Measurements from ENCODE around the gene EIF4E.
A peak's percentile ranks its signal among the peaks of the same experiment; 100 is the strongest.
"Not testable (repeated sequence)": the region's sequence is repeated elsewhere in the genome, so short reads cannot be mapped to it uniquely, and the experiment has no call there.

The EIF4E gene

GRCh38 chr4:98872120-98872906, 56.6 kb downstream of the EIF4E start:
- DNase-seq: not testable (repeated sequence)

- DNase-seq: no peak
Observed at GRCh38 chr4:98867648-98868047, 61.3 kb downstream of the EIF4E start.

DNA sequence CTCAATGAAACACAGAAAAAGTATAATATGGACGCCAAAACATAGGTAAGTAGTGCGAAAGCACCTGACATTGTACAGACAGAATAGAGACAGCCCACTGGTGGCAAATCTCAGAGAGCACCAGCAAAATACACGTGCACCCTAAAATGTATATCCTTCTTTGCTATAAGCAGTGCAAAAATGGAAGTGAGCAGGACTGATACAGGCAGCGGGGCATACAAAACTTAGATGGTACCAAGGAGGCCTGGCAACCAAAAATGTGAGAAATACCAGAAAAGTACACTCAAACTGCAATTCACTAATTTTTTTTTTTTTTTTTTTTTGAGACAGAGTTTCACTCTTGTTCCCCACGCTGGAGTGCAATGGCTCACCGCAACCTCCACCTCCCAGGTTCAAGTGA, 63.9 kb downstream of the EIF4E start:
- DNase-seq: no peak

DNA sequence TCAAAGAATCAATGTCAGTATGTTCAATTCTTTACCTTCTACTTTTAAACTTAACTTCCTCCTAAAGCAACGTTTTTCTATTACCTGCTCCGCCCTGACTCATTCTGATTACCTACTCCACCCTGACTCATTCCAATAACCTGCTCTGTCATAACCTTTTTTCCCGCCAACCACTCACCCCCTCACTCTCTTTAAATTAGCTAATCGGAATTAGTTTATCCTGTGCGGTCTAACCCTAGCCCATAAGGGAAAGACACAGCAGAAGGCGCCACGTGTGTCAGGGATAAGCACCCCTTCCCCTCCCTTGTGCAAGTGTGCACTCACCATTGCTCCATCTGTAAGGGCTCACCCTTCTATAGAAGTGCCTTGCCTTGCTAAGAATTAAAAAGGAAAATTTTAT, 64.4 kb downstream of the EIF4E start:
- DNase-seq: no peak

DNA sequence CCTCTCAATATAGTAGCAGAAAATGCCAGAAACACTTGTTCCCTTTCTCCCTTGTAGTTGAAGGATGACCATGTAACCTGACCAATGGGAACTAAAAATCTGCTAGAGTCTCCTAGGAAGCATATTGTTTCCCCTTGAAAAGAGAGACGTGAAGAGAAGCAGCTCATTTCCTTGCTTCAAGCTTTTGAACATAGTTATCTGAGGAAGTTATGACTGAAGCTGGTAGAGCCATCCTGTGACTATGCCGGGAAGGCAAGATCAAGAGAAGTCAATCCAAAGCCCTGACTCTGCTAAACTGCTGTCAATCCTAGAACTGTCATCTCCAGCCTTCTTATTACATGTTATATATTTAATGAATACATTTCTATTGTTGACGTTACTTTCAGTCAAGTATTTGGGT, 66.6 kb downstream of the EIF4E start:
- no peak for DNase-seq

GRCh38 chr4:98861100-98861884, 67.6 kb downstream of the EIF4E start:
- no peak for DNase-seq

DNA sequence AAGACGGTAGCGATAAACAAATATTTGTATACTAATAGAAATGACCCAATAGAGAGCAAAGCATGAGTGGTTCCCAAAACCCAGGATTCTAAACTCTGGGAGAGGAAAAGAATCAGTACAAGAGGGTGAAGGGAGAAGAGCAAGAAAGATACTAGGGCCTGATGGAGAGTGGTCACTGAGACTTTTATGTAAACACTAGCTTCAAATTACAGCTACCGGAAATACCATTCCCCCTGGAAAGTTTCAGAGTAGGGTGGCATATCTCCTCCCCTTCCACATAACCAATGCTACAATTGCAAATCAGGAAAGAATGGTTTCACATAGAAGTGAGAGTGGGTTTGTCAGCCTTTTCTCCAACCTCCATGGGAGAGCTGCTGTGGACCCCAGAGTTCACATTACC, 77.1 kb downstream of the EIF4E start:
- DNase-seq: peak; percentile 42

DNA sequence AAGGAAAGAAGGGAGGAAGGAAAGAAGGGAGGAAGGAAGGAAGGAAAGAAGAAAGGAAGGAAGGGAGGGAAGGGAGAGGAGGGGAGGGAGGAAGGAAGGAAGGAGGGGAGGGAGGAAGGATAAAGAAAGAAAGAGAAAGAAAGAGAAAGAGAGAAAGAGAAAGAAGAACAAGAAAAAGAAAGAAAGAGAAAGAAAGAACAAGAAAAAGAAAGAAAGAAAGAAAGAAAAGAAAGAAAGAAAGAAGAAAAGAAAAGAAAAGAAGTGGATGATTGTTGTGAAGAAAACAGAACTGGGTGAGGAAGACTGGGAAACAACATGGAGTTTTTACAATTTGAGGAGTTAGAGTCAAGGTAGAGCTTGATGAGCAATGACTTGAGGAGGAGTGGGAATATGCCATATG, 78.0 kb downstream of the EIF4E start:
- DNase-seq: no peak

GRCh38 chr4:98848448-98848847, 80.5 kb downstream of the EIF4E start:
- DNase-seq: no peak

GRCh38 chr4:98845960-98846359, 83.0 kb downstream of the EIF4E start:
- no peak for DNase-seq

GRCh38 chr4:98842917-98843316, 86.0 kb downstream of the EIF4E start:
- DNase-seq: not testable (repeated sequence)

DNA sequence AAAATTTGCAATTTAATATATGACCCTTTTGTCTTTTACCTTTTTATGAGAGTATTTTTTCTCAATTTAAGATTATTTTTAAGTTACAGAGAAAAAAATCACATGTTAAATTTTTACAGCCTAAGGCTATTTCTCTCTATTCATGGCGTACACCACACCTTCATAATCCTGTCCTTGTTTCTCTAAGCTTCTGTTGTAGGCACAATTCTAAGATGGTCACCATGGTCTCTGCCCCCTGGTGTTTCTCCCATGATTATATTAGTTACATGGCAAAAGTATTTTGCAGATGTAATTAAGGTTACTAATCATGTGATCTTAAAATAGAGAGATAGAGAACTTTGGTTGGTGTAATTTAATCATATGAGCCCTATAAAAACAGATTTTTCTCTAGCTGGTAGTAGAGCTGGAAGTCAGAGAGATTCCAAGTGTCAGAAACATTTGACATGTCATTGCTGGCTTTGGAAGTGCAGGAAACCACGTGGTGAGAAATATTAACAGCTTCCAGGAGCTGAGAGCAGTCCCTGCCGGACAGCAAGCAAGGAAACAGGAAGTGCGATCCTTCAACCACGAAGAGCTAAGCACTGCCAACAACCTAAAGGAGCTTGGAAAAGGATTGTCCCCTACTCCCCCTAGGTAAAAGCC, 89.8 kb downstream of the EIF4E start:
- DNase-seq: peak; percentile 44

DNA sequence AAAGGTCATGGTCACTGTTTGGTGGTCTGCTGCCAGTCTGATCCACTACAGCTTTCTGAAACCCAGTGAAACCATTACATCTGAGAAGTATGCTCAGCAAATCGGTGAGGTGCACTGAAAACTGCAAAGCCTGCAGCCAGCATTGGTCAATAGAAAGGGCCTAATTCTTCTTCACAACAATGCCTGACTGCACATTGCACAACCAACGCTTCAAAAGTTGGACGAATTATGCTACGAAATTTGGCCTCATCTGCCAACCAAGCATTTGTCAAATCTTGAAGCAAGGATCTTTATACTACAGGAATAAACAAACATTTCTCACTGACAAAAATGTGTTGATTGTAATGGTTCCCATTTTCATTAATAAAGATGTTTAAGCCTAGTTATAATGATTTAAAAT, 90.4 kb downstream of the EIF4E start:
- no peak for DNase-seq

DNA sequence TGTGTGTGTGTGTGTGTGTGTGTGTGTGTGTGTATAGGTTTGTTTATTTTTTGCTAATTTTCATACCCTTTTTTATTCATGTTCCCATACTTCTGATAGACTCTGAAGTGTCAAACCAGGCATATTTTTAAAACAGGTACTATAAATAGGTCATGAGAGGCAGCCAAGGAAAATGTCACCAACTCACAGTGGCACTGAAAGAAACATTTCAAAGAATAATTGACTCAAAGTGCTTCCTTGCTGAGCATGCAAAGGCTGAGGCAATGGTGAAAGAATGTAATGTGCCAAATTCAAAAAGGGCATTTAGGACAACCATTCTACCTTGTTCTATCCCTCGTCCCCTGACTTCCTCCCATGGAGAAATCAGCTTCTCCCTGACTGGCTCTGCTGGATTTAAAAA, 95.5 kb downstream of the EIF4E start:
- DNase-seq: no peak

- not testable (repeated sequence) for DNase-seq
Observed at GRCh38 chr4:98831036-98831435, 97.9 kb downstream of the EIF4E start.
